Cardiac muscle cell (in vitro differentiated cells and primary cell): Measurements from ENCODE around the gene WBP2NL. TPM values are rescaled to one million over a fixed set of nuclear protein-coding genes. Genes with fewer than 3 reads are reported as not detected.

Experiments used
- DNase-seq, 2 donors: peaks; one replicate each; pipeline versions ENCODE4 v3.0.0 to v3.0.0-alpha.2; 2010 to 2017; ENCODE audit warnings: low read depth in 1 of 2, low spot score in 1 of 2
- H3K27ac ChIP-seq: fragments of 200-600 bp; sonication (generic); 2 replicates; pipeline ENCODE4 v1.5.1; 2016
- H3K27me3 ChIP-seq: fragments of 200-600 bp; sonication (generic); 2 replicates; pipeline ENCODE4 v1.6.0; 2016; ENCODE audit warnings: control low read depth
- H3K36me3 ChIP-seq: fragments of 200-600 bp; sonication (generic); 2 replicates; pipeline ENCODE4 v1.5.1; 2016; ENCODE audit warnings: control low read depth
- H3K4me1 ChIP-seq: fragments of 200-600 bp; sonication (generic); 2 replicates; pipeline ENCODE4 v1.8.1; 2017; ENCODE audit warnings: low read depth, mild to moderate bottlenecking, mixed run types
- H3K4me3 ChIP-seq: fragments of 200-600 bp; sonication (generic); 2 replicates; pipeline ENCODE4 v1.5.1; 2016; ENCODE audit warnings: mild to moderate bottlenecking
- H3K9me3 ChIP-seq: fragments of 200-600 bp; sonication (generic); 2 replicates; pipeline ENCODE4 v1.5.1; 2017; ENCODE audit warnings: low read depth, mild to moderate bottlenecking, control low read depth
- CTCF ChIP-seq: IDR thresholded peaks from 2 replicates; pipeline ENCODE4 v1.5.1; 2012; ENCODE audit warnings: low read depth, mild to moderate bottlenecking, low read length
- polyA plus RNA-seq: library from polyadenylated mRNA; unstranded; fragments of >200 nt; fragmentation: Nextera tagmentation; extraction: Ambion mirVana; gene quantifications from 2 replicates; pipeline ENCODE4 v1.2.1, GENCODE V29; 2016
- total RNA-seq: library from RNA; depleted of rRNA; stranded (reverse); fragments of >200 nt; gene quantifications from 2 replicates; pipeline ENCODE4 v1.2.3, GENCODE V29; 2016

Gene WBP2NL
- total and polyA plus RNA-seq, 2 experiments from 2014 or later: not detected

GRCh38 chr22:42039271-42039670 is 40.7 kb downstream of the WBP2NL start:
- Histone ChIP-seq H3K4me1 (no peaks in the 10 kb centered on the region), H3K27me3 (no peaks in the 10 kb centered on the region), H3K4me3 (no peak overlapping the region), H3K27ac (no peak overlapping the region), H3K9me3 (no peaks in the 10 kb centered on the region), H3K36me3 (no peaks in the 10 kb centered on the region)
- DNase-seq: no peak
- no peak for TF ChIP-seq CTCF

GRCh38 chr22:42041784-42042183 is 43.2 kb downstream of the WBP2NL start:
- no peaks in the 10 kb centered on the region for H3K9me3 ChIP-seq
- DNase-seq: no peak
- H3K27ac ChIP-seq: no peak overlapping the region
- H3K36me3 ChIP-seq: no peaks in the 10 kb centered on the region
- H3K27me3 ChIP-seq: no peaks in the 10 kb centered on the region
- no peak overlapping the region for H3K4me3 ChIP-seq
- H3K4me1 ChIP-seq: no peaks in the 10 kb centered on the region
- TF ChIP-seq CTCF: no peak

GRCh38 chr22:42050641-42051180 is 52.1 kb downstream of the WBP2NL start:
- Histone ChIP-seq H3K36me3 (no peaks in the 10 kb centered on the region), H3K4me1 (no peaks in the 10 kb centered on the region), H3K27me3 (no peaks in the 10 kb centered on the region), H3K27ac (no peak overlapping the region), H3K9me3 (no peaks in the 10 kb centered on the region), H3K4me3 (no peak overlapping the region)
- no peak for DNase-seq
- no peak for TF ChIP-seq CTCF

- H3K9me3 ChIP-seq: no peaks in the 10 kb centered on the region
- H3K27me3 ChIP-seq: no peaks in the 10 kb centered on the region
- H3K4me1 ChIP-seq: no peaks in the 10 kb centered on the region
- no peak overlapping the region for H3K4me3 ChIP-seq
- no peak overlapping the region for H3K27ac ChIP-seq
- DNase-seq: no peak
- H3K36me3 ChIP-seq: no peaks in the 10 kb centered on the region
- no peak for TF ChIP-seq CTCF
Measured at GRCh38 chr22:42052765-42053164, 54.2 kb downstream of the WBP2NL start.

- Histone ChIP-seq H3K4me1 (no peaks in the 10 kb centered on the region), H3K36me3 (peaks cover 13% of the 10 kb centered on the region), H3K4me3 (no peak overlapping the region), H3K9me3 (no peaks in the 10 kb centered on the region), H3K27me3 (no peaks in the 10 kb centered on the region), H3K27ac (no peak overlapping the region)
- TF ChIP-seq CTCF: no peak
- no peak for DNase-seq
Measured at GRCh38 chr22:42056757-42057511, 58.3 kb downstream of the WBP2NL start.
